Activated CD4-positive, CD25-positive, alpha-beta regulatory T cell (primary cell): ENCODE measurements around the gene CAMLG.

ENCODE experiments used
- DNase-seq, 4 experiments: peaks; one replicate each; lab custom pipeline; 2025; lab: John Stamatoyannopoulos, UW

Gene CAMLG

GRCh38 chr5:134784241-134784920, 46.0 kb downstream of the CAMLG start:
- no peak for DNase-seq

GRCh38 chr5:134784946-134785620, 46.7 kb downstream of the CAMLG start:
- no peak for DNase-seq

GRCh38 chr5:134787692-134788091, 49.3 kb downstream of the CAMLG start:
- no peak for DNase-seq

- DNase-seq, result no peak
These were observed 53.2 kb downstream of the CAMLG start for GRCh38 chr5:134791580-134791979.

- DNase-seq, result no peak
These were observed 53.9 kb downstream of the CAMLG start for GRCh38 chr5:134792286-134792685.

- DNase-seq, result no peak
These were observed 54.8 kb downstream of the CAMLG start for GRCh38 chr5:134793111-134793510.

GRCh38 chr5:134794082-134794481, 55.7 kb downstream of the CAMLG start:
- no peak for DNase-seq

- no peak for DNase-seq
These were observed 56.5 kb downstream of the CAMLG start for GRCh38 chr5:134794819-134795218.

GRCh38 chr5:134798468-134798867, 60.1 kb downstream of the CAMLG start:
- no peak for DNase-seq
